ENCODE data around the gene LAMC2. TPM values are rescaled to one million over a fixed set of nuclear protein-coding genes. Genes with fewer than 3 reads are reported as not detected.

Gene LAMC2
- total and polyA plus RNA-seq, 9 of the 15 experiments (the other 6 are each of a cell fraction or from before 2014, with no cell fraction given): 0.02 to 0.03 TPM; not detected in 7

DNA sequence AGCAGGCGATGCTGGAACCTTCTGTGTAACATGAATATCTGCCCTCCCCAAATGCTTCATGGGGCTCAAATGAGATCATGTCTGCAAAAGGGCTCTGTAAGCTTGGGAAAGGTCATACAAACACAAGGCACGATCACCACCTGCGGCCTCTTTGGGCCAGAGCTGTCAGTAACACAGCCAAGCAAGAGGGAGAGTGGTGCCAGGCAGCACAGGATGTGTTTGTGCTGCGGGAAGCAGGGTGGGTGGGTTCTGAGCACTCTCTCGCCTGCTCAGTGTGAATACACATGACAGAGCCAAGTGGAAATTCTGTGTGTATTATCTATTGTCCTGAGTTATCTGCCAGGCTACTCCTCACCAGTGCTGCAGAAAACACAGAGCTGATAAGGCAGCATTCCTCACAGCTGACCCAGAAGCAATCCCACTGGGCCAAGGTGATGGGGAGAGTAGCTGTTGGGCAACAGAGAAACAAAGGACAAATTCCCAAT is 101.2 kb downstream of the LAMC2 start:
- in situ Hi-C loops (cut with MboI): no loop called here
- DNase-seq (ENCODE audit: extremely low read depth in 1 of 4, low spot score in 3 of 4) (no peak), ATAC-seq (no peak), FAIRE-seq (no peak)
- ChIA-PET CTCF (ENCODE audit: low intra/inter-chr PET ratio) (no interaction called here), POLR2A (no interaction called here)
- Histone ChIP-seq H3K9me3 (replicated peaks; ENCODE audit: control insufficient read depth, insufficient read depth, low read depth, low read length) (no peaks in the 10 kb centered on the region), H3K27me3 (ENCODE audit: control insufficient read depth in 2 of 2, insufficient read depth in 2 of 2, low read length in 2 of 2) (peaks cover 16 to 53% of the 10 kb centered on the region in 2 experiments; a peak in 4 of 5 replicates), H2AFZ (ENCODE audit: low read depth, low read length) (no peak overlapping the region), H3K4me2 (ENCODE audit: insufficient read depth, low read length) (no peak overlapping the region), H3K9me1 (ENCODE audit: control insufficient read depth, insufficient read depth, low read length) (no peaks in the 10 kb centered on the region), H3K9ac (ENCODE audit: insufficient read depth in 1 of 2, low read depth in 2 of 2, low read length in 2 of 2) (no peak overlapping the region), H3K36me3 (ENCODE audit: control insufficient read depth, insufficient read depth, low read length) (no peaks in the 10 kb centered on the region), H3K4me3 (no peak overlapping the region), H3K4me1 (replicated peaks in 1 of 2; ENCODE audit: control insufficient read depth in 2 of 2, insufficient read depth in 2 of 2, low read length in 2 of 2) (no peaks in the 10 kb centered on the region), H3K79me2 (ENCODE audit: control insufficient read depth, insufficient read depth, low read length) (no peaks in the 10 kb centered on the region), H4K20me1 (replicated peaks; ENCODE audit: control insufficient read depth, insufficient read depth, low read length) (0 out of 2 replicates have a peak, but pooled peaks cover 3% of the 10 kb centered on the region), H3K27ac (ENCODE audit: extremely low read depth, low read depth, low read length) (no peak overlapping the region)
- WGBS (ENCODE audit: insufficient coverage, low coverage, missing lambda C conversion rate): 0% methylated on average over 5 of the region's 5 CpGs
- BruUV-seq (replicated peaks): no TSS peak
- intact Hi-C loops (cut with micrococcal nuclease): loop anchor here (5.0 to 10.0 kb wide), 2 partner anchors 250 to 628 kb away; no protein-coding TSS in a partner anchor
- TF ChIP-seq, protein P1, sequence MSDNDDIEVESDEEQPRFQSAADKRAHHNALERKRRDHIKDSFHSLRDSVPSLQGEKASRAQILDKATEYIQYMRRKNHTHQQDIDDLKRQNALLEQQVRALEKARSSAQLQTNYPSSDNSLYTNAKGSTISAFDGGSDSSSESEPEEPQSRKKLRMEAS (CRISPR knock-in tag; IDR thresholded peaks at IDR 0.05): no peak
- no peak for TF ChIP-seq MEIS2 (IDR thresholded peaks at IDR 0.05; ENCODE audit: partially characterized antibody)
- no peak for TF ChIP-seq EP400 (IDR thresholded peaks at IDR 0.05)
- TF ChIP-seq SREBF1 (IDR thresholded peaks at IDR 0.05; ENCODE audit: borderline replicate concordance, low read depth, low read length): no peak
- TF ChIP-seq U2AF1 (optimal IDR thresholded peaks at IDR 0.05; ENCODE audit: low read depth, low read length): no peak
- no peak for TF ChIP-seq KAT2B (IDR thresholded peaks at IDR 0.05; ENCODE audit: low read depth, low read length)
- no peak for TF ChIP-seq AFF1 (IDR thresholded peaks at IDR 0.05; ENCODE audit: low read depth in 1 of 2, partially characterized antibody in 2 of 2)
- no peak for TF ChIP-seq KLF6 (CRISPR knock-in tag; IDR thresholded peaks at IDR 0.05; ENCODE audit: borderline replicate concordance)
- no peak for TF ChIP-seq NCOA1 (IDR thresholded peaks at IDR 0.05; ENCODE audit: low read depth)
- TF ChIP-seq CBFA2T3 (IDR thresholded peaks at IDR 0.05): no peak
- TF ChIP-seq RHOXF2B (CRISPR knock-in tag; conservative IDR thresholded peaks at IDR 0.05): no peak
- TF ChIP-seq PPARD (CRISPR knock-in tag; IDR thresholded peaks at IDR 0.05): no peak
- TF ChIP-seq, protein P2, sequence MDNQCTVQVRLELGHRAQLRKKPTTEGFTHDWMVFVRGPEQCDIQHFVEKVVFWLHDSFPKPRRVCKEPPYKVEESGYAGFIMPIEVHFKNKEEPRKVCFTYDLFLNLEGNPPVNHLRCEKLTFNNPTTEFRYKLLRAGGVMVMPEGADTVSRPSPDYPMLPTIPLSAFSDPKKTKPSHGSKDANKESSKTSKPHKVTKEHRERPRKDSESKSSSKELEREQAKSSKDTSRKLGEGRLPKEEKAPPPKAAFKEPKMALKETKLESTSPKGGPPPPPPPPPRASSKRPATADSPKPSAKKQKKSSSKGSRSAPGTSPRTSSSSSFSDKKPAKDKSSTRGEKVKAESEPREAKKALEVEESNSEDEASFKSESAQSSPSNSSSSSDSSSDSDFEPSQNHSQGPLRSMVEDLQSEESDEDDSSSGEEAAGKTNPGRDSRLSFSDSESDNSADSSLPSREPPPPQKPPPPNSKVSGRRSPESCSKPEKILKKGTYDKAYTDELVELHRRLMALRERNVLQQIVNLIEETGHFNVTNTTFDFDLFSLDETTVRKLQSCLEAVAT (IDR thresholded peaks at IDR 0.05): no peak
- no peak for TF ChIP-seq PML (IDR thresholded peaks at IDR 0.05; ENCODE audit: low read length)
- TF ChIP-seq ZFP91 (CRISPR knock-in tag; IDR thresholded peaks at IDR 0.05): no peak
- TF ChIP-seq TAF15 (IDR thresholded peaks at IDR 0.05; ENCODE audit: low read depth, low read length): no peak
- no peak for TF ChIP-seq ZNF75A (CRISPR knock-in tag; IDR thresholded peaks at IDR 0.05)
